ENCODE measurements around the gene CD40. TPM values are rescaled to one million over a fixed set of nuclear protein-coding genes. Genes with fewer than 3 reads are reported as not detected.

Gene CD40
- total and polyA plus RNA-seq, 2 donors (not counting 1 experiment from before 2014, with no cell fraction given) = 1.5 to 2.3 TPM

DNA sequence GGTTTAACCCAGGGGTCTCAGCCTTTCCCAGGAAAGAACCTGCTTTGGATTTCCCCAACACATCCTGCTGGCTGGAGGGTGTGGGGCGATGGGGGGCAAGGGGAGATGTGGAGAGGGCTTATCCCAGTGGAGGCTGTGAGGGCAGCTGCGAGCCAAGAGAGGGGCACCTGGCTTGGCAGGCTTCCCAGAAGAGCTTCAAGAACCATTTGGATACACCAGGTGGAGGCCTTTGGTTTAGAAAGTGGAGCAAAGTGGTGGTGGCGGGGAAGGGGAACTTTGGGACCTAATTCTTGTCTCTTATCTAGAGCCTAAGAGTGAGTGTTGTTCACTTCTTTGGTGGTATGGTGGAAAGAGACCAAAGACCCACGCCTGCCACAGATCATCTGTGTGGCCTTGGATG is 12.4 kb downstream of the CD40 start:
- Histone ChIP-seq H3K4me1 (ENCODE audit: control insufficient read depth, extremely low read depth, insufficient read depth, low read length) (no peaks in the 10 kb centered on the region), H4K20me1 (ENCODE audit: control insufficient read depth, extremely low read depth, insufficient read depth, low read length) (no peaks in the 10 kb centered on the region), H3K27ac (ENCODE audit: insufficient read depth, low read length) (no peak overlapping the region), H3K9ac (ENCODE audit: insufficient read depth, low read length) (no peak overlapping the region), H3K9me3 (ENCODE audit: control insufficient read depth, insufficient read depth, low read depth, low read length) (no peaks in the 10 kb centered on the region), H3K4me2 (ENCODE audit: extremely low read depth, insufficient read depth, low read length) (no peak overlapping the region), H3K36me3 (ENCODE audit: control insufficient read depth, insufficient read depth, low read length) (no peaks in the 10 kb centered on the region), H3K27me3 (ENCODE audit: control insufficient read depth, insufficient read depth, low read length) (no peaks in the 10 kb centered on the region), H2AFZ (ENCODE audit: low read length) (no peak overlapping the region), H3K4me3 (replicated peaks in 1 of 4; ENCODE audit: control extremely low read depth in 1 of 4, insufficient read depth in 1 of 4, low read depth in 3 of 4, low read length in 4 of 4) (no peak overlapping the region), H3K79me2 (ENCODE audit: control insufficient read depth, insufficient read depth, low read length) (no peaks in the 10 kb centered on the region)
- DNase-seq (ENCODE audit: low read depth in 2 of 2) = no peak
- no peak for TF ChIP-seq EZH2 (IDR thresholded peaks at IDR 0.05; ENCODE audit: low read length, missing control alignments)
- TF ChIP-seq, protein P1, sequence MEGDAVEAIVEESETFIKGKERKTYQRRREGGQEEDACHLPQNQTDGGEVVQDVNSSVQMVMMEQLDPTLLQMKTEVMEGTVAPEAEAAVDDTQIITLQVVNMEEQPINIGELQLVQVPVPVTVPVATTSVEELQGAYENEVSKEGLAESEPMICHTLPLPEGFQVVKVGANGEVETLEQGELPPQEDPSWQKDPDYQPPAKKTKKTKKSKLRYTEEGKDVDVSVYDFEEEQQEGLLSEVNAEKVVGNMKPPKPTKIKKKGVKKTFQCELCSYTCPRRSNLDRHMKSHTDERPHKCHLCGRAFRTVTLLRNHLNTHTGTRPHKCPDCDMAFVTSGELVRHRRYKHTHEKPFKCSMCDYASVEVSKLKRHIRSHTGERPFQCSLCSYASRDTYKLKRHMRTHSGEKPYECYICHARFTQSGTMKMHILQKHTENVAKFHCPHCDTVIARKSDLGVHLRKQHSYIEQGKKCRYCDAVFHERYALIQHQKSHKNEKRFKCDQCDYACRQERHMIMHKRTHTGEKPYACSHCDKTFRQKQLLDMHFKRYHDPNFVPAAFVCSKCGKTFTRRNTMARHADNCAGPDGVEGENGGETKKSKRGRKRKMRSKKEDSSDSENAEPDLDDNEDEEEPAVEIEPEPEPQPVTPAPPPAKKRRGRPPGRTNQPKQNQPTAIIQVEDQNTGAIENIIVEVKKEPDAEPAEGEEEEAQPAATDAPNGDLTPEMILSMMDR (conservative IDR thresholded peaks at IDR 0.05 in 1 of 2, IDR thresholded peaks at IDR 0.05 in 1 of 2; ENCODE audit: low read depth in 1 of 2, low read length in 2 of 2) = no peak

DNA sequence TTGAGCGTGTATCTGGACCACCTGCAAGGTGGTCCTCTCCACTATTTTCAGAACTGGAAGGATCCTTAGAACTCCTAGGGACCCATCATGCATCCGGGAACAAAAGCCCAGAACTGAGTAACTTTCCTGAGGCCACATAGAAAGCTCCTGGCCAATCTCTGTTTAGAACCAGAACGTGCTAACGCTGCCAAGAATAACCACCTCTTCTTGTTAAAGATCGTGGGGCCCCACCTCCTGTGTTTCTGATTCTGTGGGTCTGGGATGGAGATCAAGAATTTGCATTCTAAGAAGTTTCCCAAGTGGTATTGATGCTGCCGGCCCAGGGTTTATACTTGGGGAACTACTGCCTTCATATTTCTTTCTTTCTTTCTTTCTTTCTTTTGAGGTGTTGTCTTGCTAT is 13.3 kb downstream of the CD40 start:
- no peak overlapping the region for H3K27ac ChIP-seq (ENCODE audit: insufficient read depth, low read length)
- no peak overlapping the region for H3K4me2 ChIP-seq (ENCODE audit: extremely low read depth, insufficient read depth, low read length)
- no peak overlapping the region for H2AFZ ChIP-seq (ENCODE audit: low read length)
- H4K20me1 ChIP-seq (ENCODE audit: control insufficient read depth, extremely low read depth, insufficient read depth, low read length) = no peaks in the 10 kb centered on the region
- no peaks in the 10 kb centered on the region for H3K4me1 ChIP-seq (ENCODE audit: control insufficient read depth, extremely low read depth, insufficient read depth, low read length)
- H3K36me3 ChIP-seq (ENCODE audit: control insufficient read depth, insufficient read depth, low read length) = no peaks in the 10 kb centered on the region
- H3K4me3 ChIP-seq (replicated peaks in 1 of 4; ENCODE audit: control extremely low read depth in 1 of 4, insufficient read depth in 1 of 4, low read depth in 3 of 4, low read length in 4 of 4) = no peak overlapping the region
- no peak for TF ChIP-seq EZH2 (IDR thresholded peaks at IDR 0.05; ENCODE audit: low read length, missing control alignments)
- TF ChIP-seq, protein P1 (conservative IDR thresholded peaks at IDR 0.05 in 1 of 2, IDR thresholded peaks at IDR 0.05 in 1 of 2; ENCODE audit: low read depth in 1 of 2, low read length in 2 of 2) = no peak
- H3K9ac ChIP-seq (ENCODE audit: insufficient read depth, low read length) = no peak overlapping the region
- H3K27me3 ChIP-seq (ENCODE audit: control insufficient read depth, insufficient read depth, low read length) = no peaks in the 10 kb centered on the region
- DNase-seq (ENCODE audit: low read depth in 2 of 2) = peak in 1 of 2 donors; percentile 69
- H3K9me3 ChIP-seq (ENCODE audit: control insufficient read depth, insufficient read depth, low read depth, low read length) = no peaks in the 10 kb centered on the region
- H3K79me2 ChIP-seq (ENCODE audit: control insufficient read depth, insufficient read depth, low read length) = no peaks in the 10 kb centered on the region

DNA sequence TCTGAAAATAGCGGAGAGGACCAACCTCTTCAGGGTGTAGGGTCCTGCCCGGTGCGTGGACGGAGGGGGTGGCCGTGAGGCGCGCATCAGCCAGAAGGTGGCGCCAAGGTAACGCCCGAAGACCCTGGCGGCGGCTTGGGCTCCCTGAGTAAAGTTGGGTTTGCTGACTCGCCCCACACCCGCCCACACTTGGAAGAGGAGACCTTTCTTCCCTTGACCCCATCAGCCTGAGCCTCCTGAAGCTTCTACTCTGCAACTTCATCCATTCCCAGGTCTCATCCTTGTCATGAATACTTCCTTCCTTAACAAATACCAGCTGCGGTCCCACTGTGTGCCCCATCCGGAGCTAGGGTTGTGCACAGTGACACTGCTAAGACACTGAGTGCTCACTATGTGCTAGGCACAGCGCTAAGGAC is 14.6 kb downstream of the CD40 start:
- peak; percentile 40 to 54 for DNase-seq (ENCODE audit: low read depth in 2 of 2)
- Histone ChIP-seq H3K9me3 (ENCODE audit: control insufficient read depth, insufficient read depth, low read depth, low read length) (no peaks in the 10 kb centered on the region), H3K4me1 (ENCODE audit: control insufficient read depth, extremely low read depth, insufficient read depth, low read length) (no peaks in the 10 kb centered on the region), H3K4me3 (replicated peaks in 1 of 4; ENCODE audit: control extremely low read depth in 1 of 4, insufficient read depth in 1 of 4, low read depth in 3 of 4, low read length in 4 of 4) (no peak overlapping the region), H3K27ac (ENCODE audit: insufficient read depth, low read length) (no peak overlapping the region), H3K79me2 (ENCODE audit: control insufficient read depth, insufficient read depth, low read length) (no peaks in the 10 kb centered on the region), H3K9ac (ENCODE audit: insufficient read depth, low read length) (no peak overlapping the region), H3K27me3 (ENCODE audit: control insufficient read depth, insufficient read depth, low read length) (peaks cover under 1% of the 10 kb centered on the region), H2AFZ (ENCODE audit: low read length) (no peak overlapping the region), H3K4me2 (ENCODE audit: extremely low read depth, insufficient read depth, low read length) (no peak overlapping the region), H4K20me1 (ENCODE audit: control insufficient read depth, extremely low read depth, insufficient read depth, low read length) (no peaks in the 10 kb centered on the region), H3K36me3 (ENCODE audit: control insufficient read depth, insufficient read depth, low read length) (no peaks in the 10 kb centered on the region)
- TF ChIP-seq, protein P1 (conservative IDR thresholded peaks at IDR 0.05 in 1 of 2, IDR thresholded peaks at IDR 0.05 in 1 of 2; ENCODE audit: low read depth in 1 of 2, low read length in 2 of 2) = peak; percentile 67 to 82
- TF ChIP-seq EZH2 (IDR thresholded peaks at IDR 0.05; ENCODE audit: low read length, missing control alignments) = no peak
